ENCODE data around the gene CCDC102B.
"Not testable (repeated sequence)": the region's sequence is repeated elsewhere in the genome, so short reads cannot be mapped to it uniquely, and the experiment has no call there.

CCDC102B gene

GRCh38 chr18:68915061-68915460 lies 117.2 kb downstream of the CCDC102B start:
- FAIRE-seq, result no peak

- FAIRE-seq, result no peak
These were observed 118.9 kb downstream of the CCDC102B start for GRCh38 chr18:68916734-68917133.

- FAIRE-seq, result no peak
These were observed 120.3 kb downstream of the CCDC102B start for GRCh38 chr18:68918216-68918615.

- no peak for FAIRE-seq
These were observed 122.0 kb downstream of the CCDC102B start for GRCh38 chr18:68919900-68920299.

GRCh38 chr18:68922392-68922791 lies 124.5 kb downstream of the CCDC102B start:
- FAIRE-seq, result no peak

- no peak for FAIRE-seq
These were observed 127.4 kb downstream of the CCDC102B start for GRCh38 chr18:68925268-68925667.

GRCh38 chr18:68928762-68929675 lies 131.1 kb downstream of the CCDC102B start:
- FAIRE-seq, result no peak

GRCh38 chr18:68935686-68936085 lies 137.8 kb downstream of the CCDC102B start:
- FAIRE-seq, result no peak

- FAIRE-seq, result no peak
These were observed 139.2 kb downstream of the CCDC102B start for GRCh38 chr18:68937029-68937599.

GRCh38 chr18:68940039-68940438 lies 142.2 kb downstream of the CCDC102B start:
- FAIRE-seq, result no peak

- FAIRE-seq, result no peak
These were observed 142.9 kb downstream of the CCDC102B start for GRCh38 chr18:68940754-68941153.

- FAIRE-seq, result no peak
These were observed 144.3 kb downstream of the CCDC102B start for GRCh38 chr18:68942230-68942629.

- not testable (repeated sequence) for FAIRE-seq
These were observed 146.0 kb downstream of the CCDC102B start for GRCh38 chr18:68943861-68944260.

GRCh38 chr18:68944330-68944729 lies 146.4 kb downstream of the CCDC102B start:
- FAIRE-seq, result no peak

GRCh38 chr18:68944826-68945225 lies 146.9 kb downstream of the CCDC102B start:
- FAIRE-seq, result no peak

GRCh38 chr18:68948622-68949021 lies 150.7 kb downstream of the CCDC102B start:
- no peak for FAIRE-seq

- no peak for FAIRE-seq
These were observed 156.9 kb downstream of the CCDC102B start for GRCh38 chr18:68954738-68955137.

- FAIRE-seq, result no peak
These were observed 158.8 kb downstream of the CCDC102B start for GRCh38 chr18:68956650-68957049.

- FAIRE-seq, result no peak
These were observed 162.5 kb downstream of the CCDC102B start for GRCh38 chr18:68960355-68960754.

GRCh38 chr18:68962623-68963022 lies 164.7 kb downstream of the CCDC102B start:
- FAIRE-seq, result no peak

- no peak for FAIRE-seq
These were observed 167.9 kb downstream of the CCDC102B start for GRCh38 chr18:68965817-68966216.

GRCh38 chr18:68969027-68969426 lies 171.1 kb downstream of the CCDC102B start:
- no peak for FAIRE-seq

- no peak for FAIRE-seq
These were observed 174.3 kb downstream of the CCDC102B start for GRCh38 chr18:68972176-68972575.

GRCh38 chr18:68979737-68980136 lies 181.9 kb downstream of the CCDC102B start:
- FAIRE-seq, result no peak
